Small intestine (tissue), 7 donors: ENCODE measurements around the gene FGD5. TPM values are rescaled to one million over a fixed set of nuclear protein-coding genes. Genes with fewer than 3 reads are reported as not detected.
"Not testable (repeated sequence)": the region's sequence is repeated elsewhere in the genome, so short reads cannot be mapped to it uniquely, and the experiment has no call there.

Source experiments
- DNase-seq, 2 donors: peaks; one replicate each; pipeline versions ENCODE4 v3.0.0 to v3.0.0-alpha.2; 2013
- FAIRE-seq: peaks from 2 replicates; lab custom pipeline; 2012; peaks lifted over from hg19 to GRCh38; lab: Jason Lieb, UNC
- H3K27ac ChIP-seq, 3 donors: one replicate each; pipeline ENCODE4 v1.5.1; 2013; ENCODE audit warnings: low read length in 2 of 3, mild to moderate bottlenecking in 2 of 3, control low read depth in 1 of 3, inconsistent platforms in 1 of 3, low read depth in 1 of 3, moderate library complexity in 1 of 3
- H3K27me3 ChIP-seq, 3 donors: one replicate each; pipeline ENCODE4 v1.6.1; 2013; ENCODE audit warnings: low read length in 3 of 3, inconsistent platforms in 1 of 3; ENCODE audit not compliant: control insufficient read depth in 3 of 3, insufficient read depth in 3 of 3
- H3K36me3 ChIP-seq, 3 donors: one replicate each; pipeline ENCODE4 v1.6.1; 2013; ENCODE audit warnings: low read length in 3 of 3, inconsistent platforms in 1 of 3, low read depth in 1 of 3, mild to moderate bottlenecking in 1 of 3, moderate library complexity in 1 of 3; ENCODE audit not compliant: control insufficient read depth in 3 of 3, insufficient read depth in 2 of 3
- H3K4me1 ChIP-seq, 3 donors: one replicate each; pipeline ENCODE4 v1.6.1; 2013; ENCODE audit warnings: low read length in 2 of 3, inconsistent platforms in 1 of 3, low read depth in 1 of 3, mild to moderate bottlenecking in 1 of 3, moderate library complexity in 1 of 3; ENCODE audit not compliant: control insufficient read depth in 3 of 3, insufficient read depth in 2 of 3
- H3K4me3 ChIP-seq, 3 donors: one replicate each; pipeline ENCODE4 v1.5.1; 2013; ENCODE audit warnings: low read length in 3 of 3, control low read depth in 1 of 3, inconsistent platforms in 1 of 3, low read depth in 1 of 3, mild to moderate bottlenecking in 1 of 3, moderate library complexity in 1 of 3
- H3K9me3 ChIP-seq, 2 donors: one replicate each; pipeline ENCODE4 v1.6.1; 2013; ENCODE audit warnings: low read depth in 1 of 2, low read length in 1 of 2; ENCODE audit not compliant: control insufficient read depth in 2 of 2, insufficient read depth in 1 of 2
- WGBS, 3 donors: extraction: QIAGEN DNeasy Blood & Tissue Kit; methylation state at CpG; one replicate each; pipeline ENCODE4 v1.1.7; 2013; 5-methylcytosine and 5-hydroxymethylcytosine counted together
- polyA plus RNA-seq, 4 donors: library from polyadenylated mRNA; stranded (reverse) in 3 of 4; unstranded in 1 of 4; fragments of 200-250 nt in 3 of 4; fragments of 120-200 nt in 1 of 4; gene quantifications; one replicate each; pipeline versions ENCODE4 v1.2.1 to v1.2.3, GENCODE V29; 2013
- donor health status: healthy with polysubstance abuse.
- donor health status: control.
- donor health status: control.
- donor health status: Bipolar disorder and iron deficiency.
- donor health status: healthy.

The FGD5 gene
- polyA plus RNA-seq, 4 donors: 3.1 to 16.1 (median 5.5) TPM

DNA sequence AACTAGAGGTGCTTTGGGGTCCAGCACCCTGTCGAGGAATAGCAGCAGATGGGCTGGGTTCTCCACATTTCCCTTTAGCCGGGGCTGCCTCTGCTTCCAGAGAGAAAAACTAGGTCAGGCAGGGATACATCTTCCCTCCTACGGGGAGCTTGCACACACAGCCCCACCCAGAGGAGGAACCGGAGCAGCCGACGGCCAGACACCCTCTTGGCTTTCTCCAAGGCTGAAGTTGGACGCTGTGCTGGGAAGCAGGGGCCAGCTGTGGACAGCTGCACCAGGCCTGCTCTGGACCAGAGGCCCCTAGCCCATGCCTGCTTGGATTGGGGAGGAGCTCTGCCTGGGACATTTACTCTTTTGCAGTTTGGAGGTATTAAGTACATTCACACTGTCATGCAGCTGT lies 84.0 kb downstream of the FGD5 start:
- 43 to 63% (median 55%) methylated on average over 7 of the region's 7 CpGs for WGBS, 3 donors
- H3K4me3 ChIP-seq: no peak overlapping the region
- H3K9me3 ChIP-seq: peaks cover 0 to 18% of the 10 kb centered on the region in 2 donors
- peak in 1 of 2 donors; percentile 47 for DNase-seq
- H3K36me3 ChIP-seq: peaks cover 0 to 14% (median 0%) of the 10 kb centered on the region in 3 donors
- no peak for FAIRE-seq
- H3K4me1 ChIP-seq: peaks cover 0 to 9% (median 0%) of the 10 kb centered on the region in 3 donors
- peak overlapping the region in 1 of 3 donors; percentile 51 for H3K27ac ChIP-seq
- H3K27me3 ChIP-seq: no peaks in the 10 kb centered on the region

DNA sequence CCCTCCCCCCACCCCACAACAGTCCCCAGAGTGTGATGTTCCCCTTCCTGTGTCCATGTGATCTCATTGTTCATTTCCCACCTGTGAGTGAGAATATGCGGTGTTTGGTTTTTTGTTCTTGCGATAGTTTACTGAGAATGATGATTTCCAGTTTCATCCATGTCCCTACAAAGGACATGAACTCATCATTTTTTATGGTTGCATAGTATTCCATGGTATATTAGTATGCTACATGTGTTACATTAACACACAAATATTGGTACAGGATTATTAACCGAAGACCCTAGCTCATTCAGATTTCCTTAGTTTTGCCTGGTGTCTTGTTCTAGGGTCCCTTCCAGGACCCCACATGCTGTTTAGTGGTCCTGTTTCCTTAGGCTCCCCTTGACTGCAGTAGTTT lies 84.7 kb downstream of the FGD5 start:
- not testable (repeated sequence) for FAIRE-seq, H3K27me3 ChIP-seq, H3K27ac ChIP-seq, DNase-seq, H3K4me1 ChIP-seq, H3K4me3 ChIP-seq
- WGBS, 3 donors: 91 to 100% (median 98%) methylated on average over 1 of the region's 3 CpGs
- Histone ChIP-seq H3K9me3 (peaks cover 0 to 18% of the 10 kb centered on the region in 2 donors), H3K36me3 (peaks cover 0 to 13% (median 0%) of the 10 kb centered on the region in 3 donors)

DNA sequence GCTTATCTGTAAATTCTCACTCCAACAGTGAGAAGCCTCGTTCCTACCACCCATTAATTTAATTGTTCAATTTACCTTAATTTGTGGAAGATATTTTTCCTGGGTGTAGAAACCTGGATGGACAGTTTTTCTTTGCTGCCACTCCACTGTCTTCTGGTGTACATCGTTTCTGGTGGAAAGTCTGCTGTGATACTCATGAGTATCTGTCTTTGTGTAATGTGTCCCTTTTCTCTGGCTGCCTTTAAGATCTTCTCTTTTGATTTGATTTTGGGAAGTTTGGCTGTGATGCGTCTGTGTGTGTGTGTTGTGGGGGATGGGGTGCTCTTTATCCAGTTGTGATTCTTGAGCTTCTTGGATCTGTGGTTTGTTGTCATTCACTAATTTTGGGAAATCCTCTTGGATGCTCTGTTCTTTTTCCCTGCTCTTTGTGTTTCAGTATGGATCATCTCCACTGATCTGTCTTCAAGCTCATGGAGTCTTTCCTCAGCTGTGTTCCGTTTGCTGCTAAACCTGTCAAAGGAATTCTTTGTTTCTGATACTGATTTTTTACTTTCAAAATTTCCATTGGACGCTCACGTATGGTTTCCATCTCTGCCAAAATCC lies 86.4 kb downstream of the FGD5 start:
- Histone ChIP-seq H3K9me3 (peaks cover 0 to 18% of the 10 kb centered on the region in 2 donors), H3K27ac (no peak overlapping the region), H3K4me3 (no peak overlapping the region), H3K4me1 (peaks cover 0 to 5% (median 0%) of the 10 kb centered on the region in 3 donors), H3K36me3 (peaks cover 0 to 9% (median 0%) of the 10 kb centered on the region in 3 donors), H3K27me3 (no peaks in the 10 kb centered on the region)
- FAIRE-seq: no peak
- no peak for DNase-seq
- 92% methylated on average over 6 of the region's 6 CpGs for WGBS, 3 donors

DNA sequence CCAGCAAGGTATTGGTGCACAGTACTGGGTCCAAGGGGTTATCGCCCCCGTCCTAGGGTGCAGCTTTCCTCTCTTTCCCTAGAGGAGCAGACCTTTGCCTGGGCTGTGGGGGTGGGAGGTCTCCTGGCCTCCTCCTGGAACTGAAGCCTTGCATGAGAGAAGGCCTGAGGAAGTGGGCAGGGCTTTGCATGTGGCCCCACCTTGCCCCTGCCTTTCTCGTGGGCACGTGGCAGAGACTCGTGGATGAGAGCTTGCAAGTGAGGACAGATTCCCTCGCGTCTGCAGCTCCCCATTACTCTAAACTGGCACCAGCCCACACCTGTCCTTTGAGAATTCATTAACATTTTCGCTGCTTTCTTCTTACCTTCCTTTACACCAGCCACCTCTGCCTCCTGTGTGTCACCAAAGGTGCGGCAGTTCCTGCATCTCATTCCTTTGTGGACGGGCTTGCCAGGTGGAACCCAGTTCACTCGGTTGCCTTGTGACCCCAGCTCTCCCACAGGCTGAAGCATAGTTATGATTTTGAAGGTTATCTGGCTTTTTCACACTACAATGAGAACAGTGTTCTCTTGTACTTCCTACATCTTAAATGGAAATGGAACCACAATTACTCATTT lies 87.7 kb downstream of the FGD5 start:
- Histone ChIP-seq H3K9me3 (peaks cover 0 to 18% of the 10 kb centered on the region in 2 donors), H3K4me1 (no peaks in the 10 kb centered on the region), H3K27ac (no peak overlapping the region), H3K36me3 (peaks cover 0 to 9% (median 0%) of the 10 kb centered on the region in 3 donors), H3K4me3 (no peak overlapping the region), H3K27me3 (no peaks in the 10 kb centered on the region)
- FAIRE-seq (no peak), DNase-seq (peak in 1 of 2 donors; percentile 27)
- 49 to 68% (median 65%) methylated on average over 11 of the region's 11 CpGs for WGBS, 3 donors

DNA sequence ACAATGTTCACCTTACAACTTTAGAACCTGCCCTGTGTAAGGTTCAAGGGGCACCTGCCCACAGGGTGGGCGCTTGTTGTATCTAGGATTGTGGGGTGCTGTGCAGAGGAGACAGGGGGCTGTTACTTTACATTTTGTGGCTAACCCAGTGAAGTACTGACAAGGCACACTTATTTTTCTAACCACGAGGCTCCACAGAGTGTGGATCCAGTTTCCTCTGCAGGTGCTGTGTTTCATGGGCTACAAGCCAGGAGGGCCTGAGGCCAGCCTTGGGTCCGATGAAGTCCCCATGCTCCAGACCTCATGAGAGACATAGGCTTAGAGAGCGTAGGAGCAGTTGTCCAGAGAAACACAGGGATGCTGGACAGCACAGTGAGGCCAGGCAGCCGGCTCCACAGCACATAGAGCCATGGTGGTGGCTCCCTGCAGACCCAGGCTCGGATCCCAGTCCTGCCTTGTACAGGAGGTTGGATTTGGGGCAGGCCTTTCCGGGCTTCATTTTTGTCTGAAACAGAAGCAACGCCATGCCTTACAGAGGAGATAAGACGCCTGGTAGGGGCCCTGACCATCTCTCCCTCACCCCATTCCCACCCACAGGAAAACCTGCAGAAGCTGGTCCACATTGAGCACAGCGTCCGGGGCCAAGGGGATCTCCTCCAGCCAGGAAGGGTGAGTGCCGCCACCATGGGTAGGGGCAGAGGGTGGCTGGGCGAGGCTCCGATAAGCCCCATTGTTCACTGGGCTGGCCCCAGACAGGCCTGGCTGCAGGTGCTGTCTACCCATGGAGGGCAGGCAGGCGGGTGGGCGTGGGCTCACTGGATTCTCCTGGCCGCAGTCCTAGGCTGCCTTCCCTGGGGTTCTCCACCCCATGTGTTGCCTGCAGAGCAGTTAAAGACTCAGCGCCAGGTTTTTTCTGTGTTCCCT lies 88.5 kb downstream of the FGD5 start:
- FAIRE-seq: no peak
- peak in 1 of 2 donors; percentile 54 for DNase-seq

DNA sequence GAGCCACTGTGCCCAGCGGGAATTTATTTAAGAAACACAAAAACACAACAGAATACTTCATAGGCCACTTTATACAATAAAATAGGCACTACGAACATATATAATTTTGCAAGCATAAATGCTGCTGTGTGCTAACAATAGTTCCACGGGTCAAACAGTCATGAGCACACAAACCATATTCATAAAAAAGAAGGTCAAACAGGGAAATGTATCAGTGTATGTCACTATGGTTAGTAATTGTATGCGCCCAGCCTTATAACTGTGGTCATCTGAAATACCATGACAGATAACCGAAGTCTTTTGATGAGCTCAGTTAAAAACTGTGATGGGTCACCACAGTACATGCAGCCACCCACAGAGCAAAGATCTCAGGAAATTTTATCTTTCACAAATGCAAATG lies 90.5 kb downstream of the FGD5 start:
- DNase-seq (no peak), FAIRE-seq (no peak)
- Histone ChIP-seq H3K36me3 (peaks cover 0 to 20% (median 0%) of the 10 kb centered on the region in 3 donors), H3K4me1 (peaks cover 0 to 5% (median 0%) of the 10 kb centered on the region in 3 donors), H3K9me3 (peaks cover 0 to 18% of the 10 kb centered on the region in 2 donors), H3K27me3 (peaks cover 0 to 4% (median 0%) of the 10 kb centered on the region in 3 donors), H3K4me3 (no peak overlapping the region), H3K27ac (no peak overlapping the region)
- 85 to 90% (median 88%) methylated on average over 5 of the region's 5 CpGs for WGBS, 3 donors

More for the DNA sequence above, 88.5 kb downstream of the FGD5 start:
- Histone ChIP-seq H3K4me3 (no peak overlapping the region), H3K36me3 (peaks cover 0 to 14% (median 0%) of the 10 kb centered on the region in 3 donors), H3K9me3 (peaks cover 0 to 18% of the 10 kb centered on the region in 2 donors), H3K27me3 (no peaks in the 10 kb centered on the region), H3K4me1 (peaks cover 0 to 5% (median 0%) of the 10 kb centered on the region in 3 donors), H3K27ac (no peak overlapping the region)
- 35 to 62% (median 61%) methylated on average over 17 to 18 of the region's 18 CpGs for WGBS, 3 donors

DNA sequence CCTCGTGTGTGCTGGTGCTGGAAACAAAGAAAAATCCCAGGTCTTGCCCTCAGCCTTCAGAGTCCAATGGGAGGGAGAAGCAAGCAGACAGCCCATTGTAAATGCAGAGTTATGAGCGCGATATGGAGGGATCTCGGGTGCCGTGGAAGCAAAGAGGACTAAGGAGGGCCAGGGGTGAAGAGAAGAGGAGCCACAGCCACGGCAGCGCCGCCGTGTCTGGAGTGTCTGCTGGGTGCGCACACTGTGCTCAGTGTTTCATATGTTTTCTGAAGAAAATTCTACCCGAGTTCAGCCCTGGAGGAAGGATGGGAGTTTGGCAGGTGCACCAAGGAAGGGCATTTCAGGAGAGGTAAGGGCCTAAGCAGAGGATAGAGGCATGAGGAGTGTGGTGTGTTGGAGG lies 92.9 kb downstream of the FGD5 start:
- WGBS, 3 donors: 87 to 92% (median 90%) methylated on average over 11 of the region's 11 CpGs
- H3K27ac ChIP-seq: no peak overlapping the region
- H3K4me1 ChIP-seq: peaks cover 0 to 5% (median 0%) of the 10 kb centered on the region in 3 donors
- H3K36me3 ChIP-seq: peaks cover 0 to 14% (median 0%) of the 10 kb centered on the region in 3 donors
- no peaks in the 10 kb centered on the region for H3K9me3 ChIP-seq
- H3K27me3 ChIP-seq: peaks cover 0 to 6% (median 0%) of the 10 kb centered on the region in 3 donors
- DNase-seq (no peak), FAIRE-seq (no peak)
- H3K4me3 ChIP-seq: no peak overlapping the region
